Sigmoid colon (tissue), 7 donors: ENCODE data around the gene CARD10. TPM values are rescaled to one million over a fixed set of nuclear protein-coding genes. Genes with fewer than 3 reads are reported as not detected.
A peak's percentile ranks its signal among the peaks of the same experiment; 100 is the strongest.

Source experiments
- DNase-seq: peaks from one replicate; pipeline ENCODE4 v3.0.0-alpha.2; 2019
- H3K27ac ChIP-seq, 4 donors: fragments of 200-600 bp; sonication (generic); one replicate each; pipeline ENCODE4 v1.5.1; 2016 to 2019; ENCODE audit warnings: mild to moderate bottlenecking in 1 of 4
- H3K27me3 ChIP-seq, 3 donors: fragments of 200-600 bp; sonication (generic); one replicate each; pipeline ENCODE4 v1.5.1; 2019; ENCODE audit warnings: mild to moderate bottlenecking in 1 of 3
- H3K36me3 ChIP-seq, 4 donors: fragments of 200-600 bp; sonication (generic); one replicate each; pipeline ENCODE4 v1.5.1; 2016 to 2019
- H3K4me1 ChIP-seq, 4 donors: fragments of 200-600 bp; sonication (generic); one replicate each; pipeline ENCODE4 v1.5.1; 2017 to 2019
- H3K4me3 ChIP-seq, 4 donors: fragments of 200-600 bp; sonication (generic); one replicate each; pipeline ENCODE4 v1.5.1; 2017 to 2019; ENCODE audit warnings: mild to moderate bottlenecking in 2 of 4, moderate library complexity in 1 of 4
- H3K9me3 ChIP-seq, 4 donors: fragments of 200-600 bp in 3 of 4; sonication (generic) in 3 of 4; one replicate each; pipeline versions ENCODE4 v1.5.1 to v1.6.1; 2013 to 2019
- CTCF ChIP-seq, 4 experiments: fragments of 450-650 bp in 3 of 4; fragments of 200-600 bp in 1 of 4; IDR thresholded peaks; one replicate each; pipeline ENCODE4 v1.5.1; 2016 to 2019; ENCODE audit warnings: antibody characterized with exemption in 4 of 4, mild to moderate bottlenecking in 3 of 4, moderate library complexity in 2 of 4
- EP300 ChIP-seq, 4 donors: sonication (generic); formaldehyde crosslinking; IDR thresholded peaks; one replicate each; pipeline ENCODE4 v1.6.1; 2017; ENCODE audit warnings: antibody characterized with exemption in 4 of 4
- POLR2A ChIP-seq, 2 donors: fragments of 450-650 bp; IDR thresholded peaks; one replicate each; pipeline ENCODE4 v1.6.1; 2016; ENCODE audit warnings: antibody characterized with exemption in 2 of 2, mild to moderate bottlenecking in 2 of 2, moderate library complexity in 2 of 2
- POLR2AphosphoS5 ChIP-seq, 4 donors: sonication (generic); formaldehyde crosslinking; IDR thresholded peaks; one replicate each; pipeline ENCODE4 v1.6.1; 2017; ENCODE audit warnings: antibody characterized with exemption in 4 of 4
- WGBS, 2 donors: extraction: QIAGEN DNeasy Blood & Tissue Kit; methylation state at CpG; one replicate each; pipeline ENCODE4 v1.1.7; 2013; 5-methylcytosine and 5-hydroxymethylcytosine counted together
- intact Hi-C: fragments of 100-400 bp; cut with DNase I; formaldehyde crosslinking; loops from one replicate; pipeline ENCODE4 v1.15.1; 2023
- polyA plus RNA-seq, 3 donors: library from polyadenylated mRNA; stranded (reverse); fragments of 200-250 nt; gene quantifications; one replicate each; pipeline ENCODE4 v1.2.3, GENCODE V29; 2013
- total RNA-seq, 4 donors: library from RNA; depleted of rRNA; stranded (reverse); fragments of >200 nt; gene quantifications; one replicate each; pipeline ENCODE4 v1.1.0, GENCODE V29; 2016
- donor health status: healthy with polysubstance abuse.
- donor health status: Bipolar disorder and iron deficiency.
- donor health status: healthy.

CARD10 gene
- total and polyA plus RNA-seq, 7 donors: 2.8 to 41.0 (median 8.6) TPM

GRCh38 chr22:37566329-37566837 is 47.2 kb upstream of the CARD10 start:
- DNase-seq: no peak
- intact Hi-C loops: no loop called here
- TF ChIP-seq POLR2A (IDR thresholded peaks at IDR 0.05) (no peak), POLR2AphosphoS5 (IDR thresholded peaks at IDR 0.05) (no peak), EP300 (IDR thresholded peaks at IDR 0.05) (no peak), CTCF (IDR thresholded peaks at IDR 0.05) (no peak)
- Histone ChIP-seq H3K27ac (peak overlapping the region; percentile 46 to 99 (median 76)), H3K4me1 (peaks cover 0 to 77% (median 66%) of the 10 kb centered on the region in 4 donors), H3K9me3 (no peaks in the 10 kb centered on the region), H3K4me3 (no peak overlapping the region), H3K36me3 (peaks cover 0 to 20% (median 10%) of the 10 kb centered on the region in 4 donors), H3K27me3 (peaks cover 0 to 2% (median 0%) of the 10 kb centered on the region in 3 donors)
- 42 to 76% methylated on average over 28 of the region's 28 CpGs for WGBS, 2 donors

GRCh38 chr22:37565830-37566229 is 46.6 kb upstream of the CARD10 start:
- Histone ChIP-seq H3K27me3 (peaks cover 0 to 6% (median 0%) of the 10 kb centered on the region in 3 donors), H3K27ac (peak overlapping the region; percentile 46 to 99 (median 76)), H3K4me1 (peaks cover 0 to 83% (median 72%) of the 10 kb centered on the region in 4 donors), H3K4me3 (no peak overlapping the region), H3K9me3 (no peaks in the 10 kb centered on the region), H3K36me3 (peaks cover 0 to 20% (median 10%) of the 10 kb centered on the region in 4 donors)
- DNase-seq: no peak
- TF ChIP-seq CTCF (IDR thresholded peaks at IDR 0.05) (no peak), POLR2AphosphoS5 (IDR thresholded peaks at IDR 0.05) (no peak), EP300 (IDR thresholded peaks at IDR 0.05) (no peak), POLR2A (IDR thresholded peaks at IDR 0.05) (no peak)
- intact Hi-C loops: no loop called here
- 53 to 61% methylated on average over 17 of the region's 17 CpGs for WGBS, 2 donors

- no peak for DNase-seq
- H3K27ac ChIP-seq: peak overlapping the region; percentile 94 to 99 (median 96)
- no peaks in the 10 kb centered on the region for H3K9me3 ChIP-seq
- peaks cover 0 to 20% (median 10%) of the 10 kb centered on the region in 4 donors for H3K36me3 ChIP-seq
- H3K27me3 ChIP-seq: peaks cover 0 to 6% (median 0%) of the 10 kb centered on the region in 3 donors
- H3K4me1 ChIP-seq: peaks cover 0 to 90% (median 76%) of the 10 kb centered on the region in 4 donors
- no peak overlapping the region for H3K4me3 ChIP-seq
- intact Hi-C loops: no loop called here
- TF ChIP-seq POLR2AphosphoS5 (IDR thresholded peaks at IDR 0.05) (peak in 1 of 4 donors; percentile 13), CTCF (IDR thresholded peaks at IDR 0.05) (no peak)
- 56 to 70% methylated on average over 7 of the region's 7 CpGs for WGBS, 2 donors
These were observed 45.0 kb upstream of the CARD10 start for GRCh38 chr22:37564111-37564711.

GRCh38 chr22:37563153-37564081 is 44.2 kb upstream of the CARD10 start:
- Histone ChIP-seq H3K36me3 (peaks cover 0 to 20% (median 10%) of the 10 kb centered on the region in 4 donors), H3K4me3 (peak overlapping the region in 1 of 4 donors; percentile 7), H3K9me3 (no peaks in the 10 kb centered on the region), H3K27me3 (peaks cover 0 to 6% (median 0%) of the 10 kb centered on the region in 3 donors), H3K4me1 (peaks cover 0 to 82% (median 74%) of the 10 kb centered on the region in 4 donors), H3K27ac (peak overlapping the region; percentile 94 to 99 (median 96))
- 19 to 57% methylated on average over 14 of the region's 14 CpGs for WGBS, 2 donors
- DNase-seq: peak; percentile 94
- TF ChIP-seq POLR2AphosphoS5 (IDR thresholded peaks at IDR 0.05) (peak in 3 of 4 donors; percentile 15 to 75 (median 46)), POLR2A (IDR thresholded peaks at IDR 0.05) (no peak), EP300 (IDR thresholded peaks at IDR 0.05) (peak in 1 of 4 donors; percentile 45), CTCF (IDR thresholded peaks at IDR 0.05) (no peak)
- intact Hi-C loops: no loop called here
